ENCODE results near the gene CSF3R. TPM values are rescaled to one million over a fixed set of nuclear protein-coding genes. Genes with fewer than 3 reads are reported as not detected.
"Not testable (repeated sequence)": the region's sequence is repeated elsewhere in the genome, so short reads cannot be mapped to it uniquely, and the experiment has no call there.

Gene CSF3R
- total and polyA plus RNA-seq, 9 of the 15 experiments (the other 6 are each of a cell fraction or from before 2014, with no cell fraction given), result 0.21 to 0.86 (median 0.40) TPM; not detected in 1

GRCh38 chr1:36489258-36490051, 6.7 kb upstream of the CSF3R start (continued):
- peak; percentile 74; the same call in 1 of the 2 replicates for TF ChIP-seq CREB3 (tag; conservative IDR thresholded peaks at IDR 0.05; ENCODE audit: low read depth)
- 0 out of 2 replicates have a peak, but pooled peaks have one; percentile 26 for TF ChIP-seq MEF2D (tag; conservative IDR thresholded peaks at IDR 0.05; ENCODE audit: low read depth)
- peak; percentile 26; the same call in 1 of the 2 replicates for TF ChIP-seq SMARCE1 (IDR thresholded peaks at IDR 0.05)
- peak in 1 of 2 experiments; percentile 55; a peak in 1 of 4 replicates for TF ChIP-seq SRF (CRISPR knock-in tag; IDR thresholded peaks at IDR 0.05)
- peak; percentile 51; the same call in 1 of the 2 replicates for TF ChIP-seq TAL1 (IDR thresholded peaks at IDR 0.05)
- not testable (repeated sequence) for TF ChIP-seq NR2C1 (IDR thresholded peaks at IDR 0.05); NR4A1 (CRISPR knock-in tag; IDR thresholded peaks at IDR 0.05)
- 0 out of 2 replicates have a peak, but pooled peaks have one; percentile 31 for TF ChIP-seq NR2C1 (tag; IDR thresholded peaks at IDR 0.05)
- peak; percentile 75 for TF ChIP-seq CBFA2T2 (conservative IDR thresholded peaks at IDR 0.05)
- 0 out of 2 replicates have a peak, but pooled peaks have one; percentile 45 for TF ChIP-seq TCFL5 (CRISPR knock-in tag; conservative IDR thresholded peaks at IDR 0.05)
- 0 out of 2 replicates have a peak, but pooled peaks have one; percentile 17 for TF ChIP-seq MTA2 (IDR thresholded peaks at IDR 0.05; ENCODE audit: low read depth)
- peak; percentile 19; the same call in 1 of the 2 replicates for TF ChIP-seq KLF6 (CRISPR knock-in tag; IDR thresholded peaks at IDR 0.05; ENCODE audit: borderline replicate concordance)
- peak; percentile 78 for TF ChIP-seq TCF3 (CRISPR knock-in tag; IDR thresholded peaks at IDR 0.05)
- TF ChIP-seq NR4A1 (tag; IDR thresholded peaks at IDR 0.05), result peak; percentile 85
- peak; percentile 71; the same call in 1 of the 2 replicates for TF ChIP-seq PTTG1 (tag; IDR thresholded peaks at IDR 0.05; ENCODE audit: low read depth)
- TF ChIP-seq ZNF592 (IDR thresholded peaks at IDR 0.05), result peak; percentile 79

Measured in K562 (cell line).